IMR-90 (cell line): ENCODE data around the gene PHKB. TPM values are rescaled to one million over a fixed set of nuclear protein-coding genes. Genes with fewer than 3 reads are reported as not detected.

ENCODE experiments used
- ATAC-seq: fragments of 200-7000 bp; cut with Tn5 transposase; 2 replicates; pipeline ENCODE4 v1.9.1; 2020; ENCODE audit warnings: low read depth, mild to moderate bottlenecking, moderate library complexity
- BruUV-seq: library from RNA; stranded (reverse); fragments of 400-500 nt; replicated peaks from 2 replicates; lab custom pipeline; 2021; lab: Mats Ljungman, UMichigan
- CTCF ChIA-PET: fragments of 300-600 bp; formaldehyde crosslinking; extraction: SDS; loops from one replicate; lab custom pipeline; 2021; ENCODE audit warnings: antibody characterized with exemption; lab: Yijun Ruan, JAX
- POLR2A ChIA-PET: fragments of 300-600 bp; sonication (Branson Sonifier 250); formaldehyde crosslinking; loops from one replicate; lab custom pipeline; 2022; ENCODE audit warnings: antibody characterized with exemption; ENCODE audit not compliant: unreplicated experiment; lab: Charles Lee
- DNase-seq: peaks from one replicate; pipeline ENCODE4 v3.0.0; 2013
- H2AFZ ChIP-seq: replicated peaks from 2 replicates; pipeline ENCODE3; 2013; ENCODE audit warnings: low read length, mild to moderate bottlenecking; ENCODE audit not compliant: poor library complexity
- H2AK5ac ChIP-seq: 2 replicates; pipeline ENCODE4 v1.6.1; 2013; ENCODE audit warnings: low read depth, low read length, inconsistent platforms
- H2AK9ac ChIP-seq: replicated peaks from 2 replicates; pipeline ENCODE3; 2013; ENCODE audit warnings: mild to moderate bottlenecking, low read depth, low read length, moderate library complexity; ENCODE audit not compliant: poor library complexity
- H2BK120ac ChIP-seq: 2 replicates; pipeline ENCODE4 v1.6.1; 2013; ENCODE audit warnings: low read depth, low read length, inconsistent platforms
- H2BK15ac ChIP-seq: 3 replicates; pipeline ENCODE4 v1.6.1; 2013; ENCODE audit warnings: low read depth, low read length, inconsistent platforms
- H2BK20ac ChIP-seq: 2 replicates; pipeline ENCODE4 v1.6.1; 2013; ENCODE audit warnings: low read depth, mild to moderate bottlenecking, inconsistent platforms, low read length, moderate library complexity
- H2BK5ac ChIP-seq: 2 replicates; pipeline ENCODE4 v1.6.1; 2013; ENCODE audit warnings: mild to moderate bottlenecking, low read depth, low read length, inconsistent platforms; ENCODE audit not compliant: poor library complexity, severe bottlenecking
- H3K14ac ChIP-seq: replicated peaks from 2 replicates; pipeline ENCODE4 v1.6.1; 2013; ENCODE audit warnings: low read depth, low read length, inconsistent platforms
- H3K18ac ChIP-seq: 2 replicates; pipeline ENCODE4 v1.6.1; 2013; ENCODE audit warnings: low read depth, low read length, control low read depth
- H3K23ac ChIP-seq: 2 replicates; pipeline ENCODE4 v1.6.1; 2013; ENCODE audit warnings: low read depth, low read length, inconsistent platforms
- H3K27ac ChIP-seq: 2 replicates; pipeline ENCODE4 v1.5.1; 2013; ENCODE audit warnings: mild to moderate bottlenecking, control low read depth, low read length; ENCODE audit not compliant: insufficient read depth
- H3K27me3 ChIP-seq: 2 replicates; pipeline ENCODE4 v1.6.1; 2013; ENCODE audit warnings: low read length; ENCODE audit not compliant: control insufficient read depth, insufficient read depth
- H3K36me3 ChIP-seq: 2 replicates; pipeline ENCODE4 v1.6.1; 2013; ENCODE audit warnings: low read length, mixed read lengths; ENCODE audit not compliant: control insufficient read depth, insufficient read depth
- H3K4ac ChIP-seq: 2 replicates; pipeline ENCODE4 v1.6.1; 2013; ENCODE audit warnings: low read depth, low read length, inconsistent platforms
- H3K4me1 ChIP-seq: 2 replicates; pipeline ENCODE4 v1.6.1; 2013; ENCODE audit warnings: low read length, mixed read lengths; ENCODE audit not compliant: control insufficient read depth, insufficient read depth
- H3K4me2 ChIP-seq: 2 replicates; pipeline ENCODE4 v1.6.1; 2013; ENCODE audit warnings: low read depth, mild to moderate bottlenecking, control low read depth, low read length, moderate library complexity
- H3K4me3 ChIP-seq: 2 replicates; pipeline ENCODE4 v1.5.1; 2013; ENCODE audit warnings: low read depth, mild to moderate bottlenecking, control low read depth, low read length, moderate library complexity; ENCODE audit not compliant: insufficient read depth
- H3K56ac ChIP-seq: 2 replicates; pipeline ENCODE4 v1.6.1; 2013; ENCODE audit warnings: low read length, inconsistent platforms; ENCODE audit not compliant: insufficient read depth; ENCODE audit errors: extremely low read depth
- H3K79me1 ChIP-seq, 2 experiments: 2 replicates each; pipeline ENCODE4 v1.6.1; 2013; ENCODE audit warnings: low read length in 2 of 2, inconsistent platforms in 1 of 2, low read depth in 1 of 2
- H3K9ac ChIP-seq: 2 replicates; pipeline ENCODE4 v1.6.1; 2013; ENCODE audit warnings: low read depth, low read length, control low read depth
- H3K9me1 ChIP-seq: 2 replicates; pipeline ENCODE4 v1.6.1; 2013; ENCODE audit warnings: low read length, inconsistent platforms; ENCODE audit not compliant: insufficient read depth
- H3K9me3 ChIP-seq: 2 replicates; pipeline ENCODE4 v1.6.1; 2013; ENCODE audit warnings: low read length; ENCODE audit not compliant: control insufficient read depth, insufficient read depth
- H4K20me1 ChIP-seq: 2 replicates; pipeline ENCODE4 v1.6.1; 2013; ENCODE audit warnings: low read length, inconsistent platforms; ENCODE audit not compliant: insufficient read depth
- H4K5ac ChIP-seq: 2 replicates; pipeline ENCODE4 v1.6.1; 2013; ENCODE audit warnings: mild to moderate bottlenecking, low read depth, low read length, control low read depth
- H4K8ac ChIP-seq, 2 experiments: 2 replicates each; pipeline ENCODE4 v1.6.1; 2013; ENCODE audit warnings: low read depth in 2 of 2, low read length in 2 of 2, control low read depth in 1 of 2, inconsistent platforms in 1 of 2
- H4K91ac ChIP-seq: 2 replicates; pipeline ENCODE4 v1.6.1; 2013; ENCODE audit warnings: low read depth, low read length, inconsistent platforms; ENCODE audit not compliant: insufficient read depth
- CEBPB ChIP-seq: IDR thresholded peaks from 2 replicates; pipeline ENCODE4 v1.6.1; 2012; ENCODE audit warnings: low read depth, low read length, improper control_type of control experiment
- CHD1 ChIP-seq: IDR thresholded peaks from 2 replicates; pipeline ENCODE4 v1.6.1; 2012; ENCODE audit warnings: low read depth, low read length, improper control_type of control experiment
- WGBS, 2 experiments: methylation state at CpG; one replicate each; pipeline versions ENCODE4 v1.1.5 to v1.1.7; 2013; ENCODE audit warnings: missing lambda C conversion rate in 2 of 2; ENCODE audit not compliant: insufficient read length in 1 of 2; ENCODE audit errors: extremely low coverage in 2 of 2; 5-methylcytosine and 5-hydroxymethylcytosine counted together
- dilution Hi-C: fragments of 300-500 bp; cut with HindIII; formaldehyde crosslinking; loops from one replicate; pipeline ENCODE4 v1.14.3; 2018; ENCODE audit warnings: low sequenced_read_pairs; ENCODE audit not compliant: unreplicated experiment
- in situ Hi-C: fragments of 300-500 bp; cut with MboI; formaldehyde crosslinking; loops from 3 replicates; pipeline ENCODE4 v1.14.3; 2019; ENCODE audit warnings: low sequenced_read_pairs, inconsistent platforms, mixed read lengths
- intact Hi-C: fragments of 100-400 bp; cut with micrococcal nuclease; formaldehyde crosslinking; loops from 2 replicates; pipeline ENCODE4 v1.10.0; 2022
- polyA plus RNA-seq, 3 experiments: library from polyadenylated mRNA; depleted of rRNA; stranded (reverse); fragments of >200 nt; gene quantifications; 2 replicates each; pipeline ENCODE4 v1.2.3, GENCODE V29; 2012; ENCODE audit warnings: low replicate concordance in 1 of 3
- total RNA-seq: library from RNA; depleted of rRNA; stranded (reverse); fragments of >200 nt; gene quantifications from 2 replicates; pipeline ENCODE4 v1.2.3, GENCODE V29; 2012

The PHKB gene
- total and polyA plus RNA-seq, 2 of the 4 experiments (the other 2 are of a cell fraction): 24.2 to 58.6 TPM

DNA sequence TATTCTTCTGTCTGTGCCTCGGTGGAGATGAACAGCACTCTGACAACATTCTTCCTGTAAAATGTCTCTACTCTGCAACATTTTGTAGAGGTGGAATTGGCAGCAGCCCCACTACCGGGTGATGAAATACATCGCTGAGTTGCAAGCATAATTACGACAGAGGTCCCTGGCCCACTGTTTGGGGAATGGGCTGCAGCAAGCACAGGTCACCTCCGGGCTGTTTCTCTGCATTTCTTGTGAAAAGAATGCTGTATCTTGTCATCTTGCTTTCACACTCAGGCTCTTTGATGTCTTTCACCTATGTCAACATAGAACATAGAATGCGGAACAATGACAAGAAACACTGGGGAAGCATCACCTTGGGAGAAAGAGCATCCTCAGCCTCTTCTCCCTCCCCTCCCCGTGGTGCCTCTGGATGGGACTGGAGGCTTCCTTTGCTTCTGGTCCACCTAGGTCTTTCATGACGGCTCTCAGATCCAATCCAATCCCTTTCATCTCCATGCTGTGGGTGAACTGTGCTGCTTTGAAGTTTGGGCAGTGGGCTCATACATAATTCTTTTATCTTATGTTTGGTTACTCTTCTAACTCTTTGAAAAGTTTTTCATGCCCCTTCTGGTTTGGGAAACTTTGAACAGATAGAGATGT lies 265.0 kb downstream of the PHKB start:
- no peak overlapping the region for H2BK5ac ChIP-seq
- H3K4me1 ChIP-seq: no peaks in the 10 kb centered on the region; the same call in 1 of the 2 replicates
- peak overlapping the region; percentile 26; the same call in 1 of the 2 replicates for H2BK120ac ChIP-seq
- no peak overlapping the region for H2AK9ac ChIP-seq
- peak overlapping the region in 1 of 2 experiments; percentile 19; a peak in 1 of 4 replicates for H4K8ac ChIP-seq
- dilution Hi-C loops: no loop called here
- in situ Hi-C loops: loop anchor here (25.0 kb wide), 1 partner anchor 436 kb away; the partner anchor contains the start of gene ABCC12
- no peaks in the 10 kb centered on the region for H4K20me1 ChIP-seq
- H3K14ac ChIP-seq: 0 out of 2 replicates have a peak overlapping the region, but pooled peaks have one; percentile 53
- H3K27ac ChIP-seq: no peak overlapping the region
- ATAC-seq (no peak), DNase-seq (peak; percentile 20)
- H2AK5ac ChIP-seq: no peak overlapping the region; the same call in 1 of the 2 replicates
- peak overlapping the region; percentile 64 for H2BK20ac ChIP-seq
- no peaks in the 10 kb centered on the region for H3K36me3 ChIP-seq
- H3K9me1 ChIP-seq: no peaks in the 10 kb centered on the region
- no peak overlapping the region for H4K5ac ChIP-seq
- POLR2A ChIA-PET: no interaction called here
- no peaks in the 10 kb centered on the region for H3K79me1 ChIP-seq
- H2AFZ ChIP-seq: no peak overlapping the region
- no peak overlapping the region for H3K4me3 ChIP-seq
- H3K4ac ChIP-seq: peak overlapping the region; percentile 59
- no peaks in the 10 kb centered on the region for H3K27me3 ChIP-seq
- H3K9ac ChIP-seq: no peak overlapping the region
- peak overlapping the region; percentile 53; the same call in 1 of the 2 replicates for H4K91ac ChIP-seq
- no peak overlapping the region for H3K56ac ChIP-seq
- H3K4me2 ChIP-seq: no peak overlapping the region
- BruUV-seq: no TSS peak
- CTCF ChIA-PET: no interaction called here
- 0 out of 3 replicates have a peak overlapping the region, but pooled peaks have one; percentile 47 for H2BK15ac ChIP-seq
- intact Hi-C loops: no loop called here
- TF ChIP-seq CEBPB (0 out of 2 replicates have a peak, but pooled peaks have one; percentile 28), CHD1 (no peak)
- WGBS, 2 experiments: 80% methylated on average over 1 of the region's 8 CpGs; no CpG with 5 or more reads in 1 of the 2 experiments
- no peak overlapping the region for H3K23ac ChIP-seq
- no peaks in the 10 kb centered on the region for H3K9me3 ChIP-seq
- H3K18ac ChIP-seq: no peak overlapping the region
